NCI-H2081 (cell line): ENCODE results near the gene ABCA6.
"Not testable (repeated sequence)": the region's sequence is repeated elsewhere in the genome, so short reads cannot be mapped to it uniquely, and the experiment has no call there.

Source experiments
- DNase-seq, 2 experiments: peaks; one replicate each; lab custom pipeline; 2025; lab: John Stamatoyannopoulos, UW

The ABCA6 gene

GRCh38 chr17:69134112-69134511 lies 7.6 kb downstream of the ABCA6 start:
- no peak for DNase-seq

GRCh38 chr17:69130627-69131296 lies 10.9 kb downstream of the ABCA6 start:
- no peak for DNase-seq

GRCh38 chr17:69123626-69124025 lies 18.1 kb downstream of the ABCA6 start:
- DNase-seq = no peak

GRCh38 chr17:69122065-69122464 lies 19.6 kb downstream of the ABCA6 start:
- no peak for DNase-seq

GRCh38 chr17:69117855-69118784 lies 23.6 kb downstream of the ABCA6 start:
- no peak for DNase-seq

GRCh38 chr17:69111794-69112193 lies 29.9 kb downstream of the ABCA6 start:
- DNase-seq = no peak

- no peak for DNase-seq
Measured at GRCh38 chr17:69105907-69106730, 35.6 kb downstream of the ABCA6 start.

- DNase-seq = no peak
Measured at GRCh38 chr17:69103557-69104233, 38.0 kb downstream of the ABCA6 start.

GRCh38 chr17:69098625-69099024 lies 43.1 kb downstream of the ABCA6 start:
- DNase-seq = no peak

- DNase-seq = no peak
Measured at GRCh38 chr17:69096541-69096940, 45.2 kb downstream of the ABCA6 start.

GRCh38 chr17:69093995-69094394 lies 47.7 kb downstream of the ABCA6 start:
- no peak for DNase-seq

GRCh38 chr17:69093279-69093789 lies 48.4 kb downstream of the ABCA6 start:
- DNase-seq = no peak

GRCh38 chr17:69090365-69090764 lies 51.3 kb downstream of the ABCA6 start:
- no peak for DNase-seq

GRCh38 chr17:69088643-69089200 lies 53.0 kb downstream of the ABCA6 start:
- DNase-seq = no peak

- DNase-seq = no peak
Measured at GRCh38 chr17:69086641-69087040, 55.1 kb downstream of the ABCA6 start.

- no peak for DNase-seq
Measured at GRCh38 chr17:69084911-69085310, 56.8 kb downstream of the ABCA6 start.

- DNase-seq = no peak
Measured at GRCh38 chr17:69082696-69083095, 59.0 kb downstream of the ABCA6 start.

GRCh38 chr17:69078864-69079263 lies 62.8 kb downstream of the ABCA6 start:
- no peak for DNase-seq

- no peak for DNase-seq
Measured at GRCh38 chr17:69075823-69076222, 65.9 kb downstream of the ABCA6 start.

- not testable (repeated sequence) for DNase-seq
Measured at GRCh38 chr17:69073392-69073791, 68.3 kb downstream of the ABCA6 start.

- not testable (repeated sequence) for DNase-seq
Measured at GRCh38 chr17:69072803-69073256, 68.9 kb downstream of the ABCA6 start.
